K562 (cell line): Measurements from ENCODE around the gene APOBEC3A. TPM values are rescaled to one million over a fixed set of nuclear protein-coding genes. Genes with fewer than 3 reads are reported as not detected.

Experiments
- CTBP1 ChIP-seq: fragments of 450-650 bp; IDR thresholded peaks from 2 replicates; pipeline ENCODE4 v1.6.1; 2016; ENCODE audit warnings: borderline replicate concordance
- ERF ChIP-seq: fragments of 450-650 bp; formaldehyde crosslinking; IDR thresholded peaks from 2 replicates; pipeline ENCODE4 v1.4.0; 2020; ENCODE audit warnings: mild to moderate bottlenecking, mixed read lengths
- ESRRA ChIP-seq: fragments of 450-650 bp; IDR thresholded peaks from 2 replicates; pipeline ENCODE4 v1.6.1; 2014; ENCODE audit warnings: low read depth, mild to moderate bottlenecking, moderate library complexity, borderline replicate concordance
- FOXP1 ChIP-seq: sonication (generic); formaldehyde crosslinking; IDR thresholded peaks from 2 replicates; pipeline ENCODE4 v1.8.0; 2022; ENCODE audit warnings: mild to moderate bottlenecking, missing genetic modification reagents
- GATA2 ChIP-seq: sonication (generic); formaldehyde crosslinking; IDR thresholded peaks from 2 replicates; pipeline ENCODE4 v1.4.0; 2020; ENCODE audit warnings: mild to moderate bottlenecking, missing genetic modification reagents
- ILK ChIP-seq: fragments of 450-650 bp; IDR thresholded peaks from 2 replicates; pipeline ENCODE4 v1.6.1; 2016; ENCODE audit warnings: missing genetic modification characterization, low read depth, mild to moderate bottlenecking, missing compliant biosample characterization, moderate library complexity, borderline replicate concordance
- KDM5B ChIP-seq: fragments of 200-600 bp; sonication (generic); IDR thresholded peaks from 2 replicates; pipeline ENCODE4 v1.6.1; 2012; ENCODE audit warnings: low read depth, mild to moderate bottlenecking, moderate library complexity, low read length, control low read depth, inconsistent platforms; ENCODE audit not compliant: insufficient replicate concordance
- KLF13 ChIP-seq: fragments of 450-650 bp; IDR thresholded peaks from 2 replicates; pipeline ENCODE4 v1.6.1; 2016; ENCODE audit warnings: missing genetic modification characterization, low read depth, mild to moderate bottlenecking, missing compliant biosample characterization, moderate library complexity, borderline replicate concordance
- NFATC3 ChIP-seq: fragments of 450-650 bp; IDR thresholded peaks from 2 replicates; pipeline ENCODE4 v1.6.1; 2017; ENCODE audit warnings: mild to moderate bottlenecking
- PHF21A ChIP-seq: fragments of 450-650 bp; IDR thresholded peaks from 2 replicates; pipeline ENCODE4 v1.6.1; 2017; ENCODE audit warnings: low read depth, borderline replicate concordance
- POLR2AphosphoS5 ChIP-seq: IDR thresholded peaks from 2 replicates; pipeline ENCODE4 v1.6.1; 2011; ENCODE audit warnings: mild to moderate bottlenecking, low read depth, low read length, moderate library complexity; ENCODE audit not compliant: control insufficient read depth, insufficient read depth
- ZNF316 ChIP-seq: fragments of 450-650 bp; IDR thresholded peaks from 2 replicates; pipeline ENCODE4 v1.6.1; 2016
- ZNF644 ChIP-seq: fragments of 200-800 bp; sonication (Bioruptor generic); IDR thresholded peaks from 2 replicates; pipeline ENCODE4 v1.6.1; 2016; ENCODE audit warnings: low read depth, missing genetic modification characterization, missing compliant biosample characterization
- polyA plus RNA-seq, 8 experiments: library from polyadenylated mRNA; depleted of rRNA in 4 of 8; stranded (reverse) in 5 of 8; unstranded in 3 of 8; fragments of >200 nt; fragmentation: Nextera tagmentation in 2 of 8; fragmentation: Illumina TruSeq in 1 of 8; extraction: Ambion mirVana in 2 of 8; extraction: Trizol in 1 of 8; gene quantifications; 2 replicates each; pipeline versions ENCODE4 v1.2.1 to v1.2.3, GENCODE V29; 2011 to 2014; ENCODE audit warnings: inconsistent platforms in 1 of 8, missing spikeins in 1 of 8
- total RNA-seq, 7 experiments: library from RNA; depleted of rRNA in 6 of 7; stranded (reverse); fragments of >200 nt in 6 of 7; fragmentation: Illumina TruSeq in 2 of 7; extraction: Trizol in 2 of 7; gene quantifications; 2 replicates each; pipeline versions ENCODE4 v1.2.1 to v1.2.3, GENCODE V29; 2011 to 2021; ENCODE audit warnings: low replicate concordance in 1 of 7
- TF ChIP-seq, protein P1 (sequence below): sonication (generic); formaldehyde crosslinking; IDR thresholded peaks from 2 replicates; pipeline ENCODE4 v1.8.0; 2022; ENCODE audit warnings: mild to moderate bottlenecking, missing genetic modification reagents
- TF ChIP-seq, protein P2 (sequence below): sonication (generic); formaldehyde crosslinking; IDR thresholded peaks from 2 replicates; pipeline ENCODE4 v1.8.0; 2022; ENCODE audit warnings: mild to moderate bottlenecking, missing genetic modification reagents
- TF ChIP-seq, protein P3 (sequence below): sonication (generic); formaldehyde crosslinking; IDR thresholded peaks from 2 replicates; pipeline ENCODE4 v1.9.0; 2022; ENCODE audit warnings: mild to moderate bottlenecking, missing genetic modification reagents
- TF ChIP-seq, protein P4 (sequence below): fragments of 450-650 bp; IDR thresholded peaks from 2 replicates; pipeline ENCODE4 v1.6.1; 2016; ENCODE audit warnings: low read depth, mild to moderate bottlenecking, moderate library complexity
- TF ChIP-seq, protein P5 (sequence below): fragments of 250-450 bp; sonication (Bioruptor Pico); IDR thresholded peaks from 2 replicates; pipeline ENCODE4 v1.5.0; 2022; ENCODE audit warnings: mild to moderate bottlenecking

Gene APOBEC3A
- total and polyA plus RNA-seq, 9 of the 15 experiments (the other 6 are each of a cell fraction or from before 2014, with no cell fraction given) = 0.04 TPM; not detected in 8

DNA sequence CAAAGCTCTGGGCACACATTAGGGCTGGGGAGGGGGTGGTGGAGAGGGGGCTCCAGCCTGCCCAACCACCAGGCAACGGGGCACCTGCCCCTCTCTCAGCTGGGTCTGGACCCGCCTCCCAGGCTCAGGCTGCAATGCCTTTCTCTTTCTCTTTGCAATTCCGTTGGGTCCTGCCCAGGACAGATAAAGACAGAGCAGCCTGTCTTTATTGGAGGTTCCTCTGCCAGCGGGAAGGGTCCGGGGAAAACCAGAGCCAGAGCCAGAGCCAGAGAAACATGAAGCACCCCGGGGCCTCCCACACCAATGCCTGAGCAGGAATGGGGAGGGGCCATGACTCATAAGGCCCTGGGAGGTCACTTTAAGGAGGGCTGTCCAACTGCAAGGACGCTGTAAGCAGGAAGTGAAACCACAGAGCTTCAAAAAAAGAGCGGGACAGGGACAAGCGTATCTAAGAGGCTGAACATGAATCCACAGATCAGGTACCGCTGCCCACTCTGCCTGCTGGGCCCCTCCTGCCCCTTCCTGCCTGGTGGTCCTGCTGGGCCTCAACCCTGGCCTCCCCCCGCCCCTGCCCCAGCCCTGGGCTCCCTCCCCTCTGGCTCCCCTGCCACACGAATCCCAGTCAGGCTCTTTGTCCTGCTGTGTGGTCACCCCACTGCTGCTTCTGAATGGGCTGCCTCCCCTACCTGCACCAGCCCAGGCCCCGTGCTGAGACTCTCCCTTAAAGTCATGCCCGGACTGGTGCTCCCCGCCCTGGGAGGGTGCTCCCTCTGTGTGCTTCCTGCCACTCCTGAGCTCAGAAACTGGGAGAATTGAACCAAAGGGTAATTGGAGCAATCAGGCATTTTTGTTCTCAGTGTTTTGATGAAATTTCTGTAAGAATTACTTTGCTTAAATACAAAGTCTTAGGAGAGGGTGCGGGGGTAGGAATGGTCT is 24.9 kb downstream of the APOBEC3A start, which contains the start of gene APOBEC3B (continued):
- TF ChIP-seq, protein P1, sequence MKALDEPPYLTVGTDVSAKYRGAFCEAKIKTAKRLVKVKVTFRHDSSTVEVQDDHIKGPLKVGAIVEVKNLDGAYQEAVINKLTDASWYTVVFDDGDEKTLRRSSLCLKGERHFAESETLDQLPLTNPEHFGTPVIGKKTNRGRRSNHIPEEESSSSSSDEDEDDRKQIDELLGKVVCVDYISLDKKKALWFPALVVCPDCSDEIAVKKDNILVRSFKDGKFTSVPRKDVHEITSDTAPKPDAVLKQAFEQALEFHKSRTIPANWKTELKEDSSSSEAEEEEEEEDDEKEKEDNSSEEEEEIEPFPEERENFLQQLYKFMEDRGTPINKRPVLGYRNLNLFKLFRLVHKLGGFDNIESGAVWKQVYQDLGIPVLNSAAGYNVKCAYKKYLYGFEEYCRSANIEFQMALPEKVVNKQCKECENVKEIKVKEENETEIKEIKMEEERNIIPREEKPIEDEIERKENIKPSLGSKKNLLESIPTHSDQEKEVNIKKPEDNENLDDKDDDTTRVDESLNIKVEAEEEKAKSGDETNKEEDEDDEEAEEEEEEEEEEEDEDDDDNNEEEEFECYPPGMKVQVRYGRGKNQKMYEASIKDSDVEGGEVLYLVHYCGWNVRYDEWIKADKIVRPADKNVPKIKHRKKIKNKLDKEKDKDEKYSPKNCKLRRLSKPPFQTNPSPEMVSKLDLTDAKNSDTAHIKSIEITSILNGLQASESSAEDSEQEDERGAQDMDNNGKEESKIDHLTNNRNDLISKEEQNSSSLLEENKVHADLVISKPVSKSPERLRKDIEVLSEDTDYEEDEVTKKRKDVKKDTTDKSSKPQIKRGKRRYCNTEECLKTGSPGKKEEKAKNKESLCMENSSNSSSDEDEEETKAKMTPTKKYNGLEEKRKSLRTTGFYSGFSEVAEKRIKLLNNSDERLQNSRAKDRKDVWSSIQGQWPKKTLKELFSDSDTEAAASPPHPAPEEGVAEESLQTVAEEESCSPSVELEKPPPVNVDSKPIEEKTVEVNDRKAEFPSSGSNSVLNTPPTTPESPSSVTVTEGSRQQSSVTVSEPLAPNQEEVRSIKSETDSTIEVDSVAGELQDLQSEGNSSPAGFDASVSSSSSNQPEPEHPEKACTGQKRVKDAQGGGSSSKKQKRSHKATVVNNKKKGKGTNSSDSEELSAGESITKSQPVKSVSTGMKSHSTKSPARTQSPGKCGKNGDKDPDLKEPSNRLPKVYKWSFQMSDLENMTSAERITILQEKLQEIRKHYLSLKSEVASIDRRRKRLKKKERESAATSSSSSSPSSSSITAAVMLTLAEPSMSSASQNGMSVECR = no peak
- no peak for TF ChIP-seq KLF13 (tag)
- TF ChIP-seq ZNF316 = no peak
- TF ChIP-seq, protein P2, sequence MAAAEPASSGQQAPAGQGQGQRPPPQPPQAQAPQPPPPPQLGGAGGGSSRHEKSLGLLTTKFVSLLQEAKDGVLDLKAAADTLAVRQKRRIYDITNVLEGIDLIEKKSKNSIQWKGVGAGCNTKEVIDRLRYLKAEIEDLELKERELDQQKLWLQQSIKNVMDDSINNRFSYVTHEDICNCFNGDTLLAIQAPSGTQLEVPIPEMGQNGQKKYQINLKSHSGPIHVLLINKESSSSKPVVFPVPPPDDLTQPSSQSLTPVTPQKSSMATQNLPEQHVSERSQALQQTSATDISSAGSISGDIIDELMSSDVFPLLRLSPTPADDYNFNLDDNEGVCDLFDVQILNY (CRISPR knock-in tag) = no peak
- no peak for TF ChIP-seq ILK (tag)
- TF ChIP-seq FOXP1 (CRISPR knock-in tag) = no peak
- no peak for TF ChIP-seq KDM5B
- no peak for TF ChIP-seq NFATC3
- TF ChIP-seq, protein P3, sequence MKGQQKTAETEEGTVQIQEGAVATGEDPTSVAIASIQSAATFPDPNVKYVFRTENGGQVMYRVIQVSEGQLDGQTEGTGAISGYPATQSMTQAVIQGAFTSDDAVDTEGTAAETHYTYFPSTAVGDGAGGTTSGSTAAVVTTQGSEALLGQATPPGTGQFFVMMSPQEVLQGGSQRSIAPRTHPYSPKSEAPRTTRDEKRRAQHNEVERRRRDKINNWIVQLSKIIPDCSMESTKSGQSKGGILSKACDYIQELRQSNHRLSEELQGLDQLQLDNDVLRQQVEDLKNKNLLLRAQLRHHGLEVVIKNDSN = no peak
- no peak for TF ChIP-seq GATA2 (CRISPR knock-in tag)
- TF ChIP-seq, protein P4, sequence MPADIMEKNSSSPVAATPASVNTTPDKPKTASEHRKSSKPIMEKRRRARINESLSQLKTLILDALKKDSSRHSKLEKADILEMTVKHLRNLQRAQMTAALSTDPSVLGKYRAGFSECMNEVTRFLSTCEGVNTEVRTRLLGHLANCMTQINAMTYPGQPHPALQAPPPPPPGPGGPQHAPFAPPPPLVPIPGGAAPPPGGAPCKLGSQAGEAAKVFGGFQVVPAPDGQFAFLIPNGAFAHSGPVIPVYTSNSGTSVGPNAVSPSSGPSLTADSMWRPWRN = no peak
- TF ChIP-seq ZNF644 (tag) = no peak
- TF ChIP-seq, protein P5, sequence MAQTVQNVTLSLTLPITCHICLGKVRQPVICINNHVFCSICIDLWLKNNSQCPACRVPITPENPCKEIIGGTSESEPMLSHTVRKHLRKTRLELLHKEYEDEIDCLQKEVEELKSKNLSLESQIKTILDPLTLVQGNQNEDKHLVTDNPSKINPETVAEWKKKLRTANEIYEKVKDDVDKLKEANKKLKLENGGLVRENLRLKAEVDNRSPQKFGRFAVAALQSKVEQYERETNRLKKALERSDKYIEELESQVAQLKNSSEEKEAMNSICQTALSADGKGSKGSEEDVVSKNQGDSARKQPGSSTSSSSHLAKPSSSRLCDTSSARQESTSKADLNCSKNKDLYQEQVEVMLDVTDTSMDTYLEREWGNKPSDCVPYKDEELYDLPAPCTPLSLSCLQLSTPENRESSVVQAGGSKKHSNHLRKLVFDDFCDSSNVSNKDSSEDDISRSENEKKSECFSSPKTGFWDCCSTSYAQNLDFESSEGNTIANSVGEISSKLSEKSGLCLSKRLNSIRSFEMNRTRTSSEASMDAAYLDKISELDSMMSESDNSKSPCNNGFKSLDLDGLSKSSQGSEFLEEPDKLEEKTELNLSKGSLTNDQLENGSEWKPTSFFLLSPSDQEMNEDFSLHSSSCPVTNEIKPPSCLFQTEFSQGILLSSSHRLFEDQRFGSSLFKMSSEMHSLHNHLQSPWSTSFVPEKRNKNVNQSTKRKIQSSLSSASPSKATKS (CRISPR knock-in tag) = no peak
- no peak for TF ChIP-seq ERF
- peak; percentile 46; the same call in 1 of the 2 replicates for TF ChIP-seq POLR2AphosphoS5
- peak; percentile 81; the same call in 1 of the 2 replicates for TF ChIP-seq ESRRA
- TF ChIP-seq PHF21A = no peak
- no peak for TF ChIP-seq CTBP1
